ENCODE results near the gene AJAP1.

The AJAP1 gene

GRCh38 chr1:4726620-4727341, 72.4 kb downstream of the AJAP1 start:
- no peaks in the 10 kb centered on the region for H3K9me3 Mint-ChIP-seq

GRCh38 chr1:4728319-4729089, 74.1 kb downstream of the AJAP1 start:
- H3K4me1 Mint-ChIP-seq (ENCODE audit: low read depth): no peaks in the 10 kb centered on the region
- no peak overlapping the region for H3K27ac Mint-ChIP-seq
- H3K36me3 Mint-ChIP-seq (ENCODE audit: low read depth): no peaks in the 10 kb centered on the region
- H3K27me3 Mint-ChIP-seq (ENCODE audit: low read depth): no peaks in the 10 kb centered on the region
- H3K4me3 Mint-ChIP-seq: no peak overlapping the region
- no peaks in the 10 kb centered on the region for H3K9me3 Mint-ChIP-seq

More at GRCh38 chr1:4726620-4727341, 72.4 kb downstream of the AJAP1 start:
- Mint-ChIP-seq H3K4me1 (ENCODE audit: low read depth) (no peaks in the 10 kb centered on the region), H3K4me3 (no peak overlapping the region), H3K27ac (no peak overlapping the region), H3K36me3 (ENCODE audit: low read depth) (no peaks in the 10 kb centered on the region), H3K27me3 (ENCODE audit: low read depth) (no peaks in the 10 kb centered on the region)

- no peaks in the 10 kb centered on the region for H3K4me1 Mint-ChIP-seq (ENCODE audit: low read depth)
- no peak overlapping the region for H3K4me3 Mint-ChIP-seq
- H3K36me3 Mint-ChIP-seq (ENCODE audit: low read depth): no peaks in the 10 kb centered on the region
- no peaks in the 10 kb centered on the region for H3K27me3 Mint-ChIP-seq (ENCODE audit: low read depth)
- no peaks in the 10 kb centered on the region for H3K9me3 Mint-ChIP-seq
- H3K27ac Mint-ChIP-seq: no peak overlapping the region
Observed at GRCh38 chr1:4729090-4729471, 74.7 kb downstream of the AJAP1 start.

- Mint-ChIP-seq H3K9me3 (no peaks in the 10 kb centered on the region), H3K27me3 (ENCODE audit: low read depth) (no peaks in the 10 kb centered on the region), H3K4me1 (ENCODE audit: low read depth) (no peaks in the 10 kb centered on the region), H3K36me3 (ENCODE audit: low read depth) (no peaks in the 10 kb centered on the region), H3K27ac (no peak overlapping the region), H3K4me3 (no peak overlapping the region)
Observed at GRCh38 chr1:4730078-4730477, 75.7 kb downstream of the AJAP1 start.

- Mint-ChIP-seq H3K9me3 (no peaks in the 10 kb centered on the region), H3K27ac (no peak overlapping the region), H3K36me3 (ENCODE audit: low read depth) (no peaks in the 10 kb centered on the region), H3K4me1 (ENCODE audit: low read depth) (no peaks in the 10 kb centered on the region), H3K4me3 (no peak overlapping the region), H3K27me3 (ENCODE audit: low read depth) (no peaks in the 10 kb centered on the region)
Observed at GRCh38 chr1:4733446-4734177, 79.2 kb downstream of the AJAP1 start.

DNA sequence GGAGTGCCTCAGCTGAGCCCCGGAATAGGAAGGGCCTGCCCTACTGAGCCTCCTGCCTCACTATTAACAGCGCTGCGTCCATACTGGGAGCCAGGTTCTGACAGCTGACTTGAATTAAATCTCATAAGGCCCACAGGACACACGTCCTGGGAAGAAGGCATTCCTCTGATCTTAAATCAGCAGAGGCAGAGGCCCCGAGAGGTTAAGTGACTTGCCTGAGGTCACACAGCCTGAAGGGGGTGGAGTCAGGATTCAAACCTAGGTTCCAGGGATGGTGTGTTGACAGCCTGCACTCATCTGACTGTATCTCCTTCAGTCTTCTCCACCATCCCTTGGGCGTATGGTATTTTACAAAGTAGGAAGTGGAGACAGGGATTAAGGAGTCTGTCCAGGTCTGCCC, 79.8 kb downstream of the AJAP1 start:
- no peaks in the 10 kb centered on the region for H3K4me1 Mint-ChIP-seq (ENCODE audit: low read depth)
- H3K27me3 Mint-ChIP-seq (ENCODE audit: low read depth): no peaks in the 10 kb centered on the region
- H3K9me3 Mint-ChIP-seq: peaks cover under 1% of the 10 kb centered on the region
- no peaks in the 10 kb centered on the region for H3K36me3 Mint-ChIP-seq (ENCODE audit: low read depth)
- H3K4me3 Mint-ChIP-seq: no peak overlapping the region
- H3K27ac Mint-ChIP-seq: no peak overlapping the region

DNA sequence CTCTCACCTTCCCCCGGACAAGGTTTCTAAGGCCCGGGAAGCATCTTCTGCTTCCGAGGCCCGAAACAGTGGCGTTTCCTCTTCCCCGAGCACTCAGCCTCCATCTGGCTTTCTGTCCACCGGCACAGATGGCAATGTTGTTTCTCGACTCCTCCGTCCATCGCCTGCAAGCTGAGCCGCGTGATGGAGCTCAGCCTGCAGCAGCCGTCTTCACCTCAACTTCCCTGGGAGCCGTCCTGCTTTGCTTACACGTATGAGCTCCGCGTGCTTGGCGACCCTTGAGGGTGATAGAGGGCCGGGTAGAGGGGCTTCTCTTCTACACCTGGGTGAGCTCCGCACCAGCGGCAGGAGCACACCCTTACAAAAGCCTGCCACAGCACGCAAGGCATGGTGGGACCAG, 80.4 kb downstream of the AJAP1 start:
- Mint-ChIP-seq H3K4me3 (no peak overlapping the region), H3K9me3 (peaks cover 6% of the 10 kb centered on the region), H3K36me3 (ENCODE audit: low read depth) (peaks cover 2% of the 10 kb centered on the region), H3K27ac (no peak overlapping the region), H3K27me3 (ENCODE audit: low read depth) (no peaks in the 10 kb centered on the region), H3K4me1 (ENCODE audit: low read depth) (no peaks in the 10 kb centered on the region)

GRCh38 chr1:4736254-4736653, 81.8 kb downstream of the AJAP1 start:
- Mint-ChIP-seq H3K36me3 (ENCODE audit: low read depth) (peaks cover 2% of the 10 kb centered on the region), H3K27me3 (ENCODE audit: low read depth) (no peaks in the 10 kb centered on the region), H3K9me3 (peaks cover 6% of the 10 kb centered on the region), H3K27ac (no peak overlapping the region), H3K4me1 (ENCODE audit: low read depth) (no peaks in the 10 kb centered on the region), H3K4me3 (no peak overlapping the region)

- Mint-ChIP-seq H3K4me1 (ENCODE audit: low read depth) (no peaks in the 10 kb centered on the region), H3K36me3 (ENCODE audit: low read depth) (peaks cover 2% of the 10 kb centered on the region), H3K27ac (no peak overlapping the region), H3K9me3 (peaks cover 6% of the 10 kb centered on the region), H3K27me3 (ENCODE audit: low read depth) (no peaks in the 10 kb centered on the region), H3K4me3 (no peak overlapping the region)
Observed at GRCh38 chr1:4741876-4742423, 87.5 kb downstream of the AJAP1 start.

DNA sequence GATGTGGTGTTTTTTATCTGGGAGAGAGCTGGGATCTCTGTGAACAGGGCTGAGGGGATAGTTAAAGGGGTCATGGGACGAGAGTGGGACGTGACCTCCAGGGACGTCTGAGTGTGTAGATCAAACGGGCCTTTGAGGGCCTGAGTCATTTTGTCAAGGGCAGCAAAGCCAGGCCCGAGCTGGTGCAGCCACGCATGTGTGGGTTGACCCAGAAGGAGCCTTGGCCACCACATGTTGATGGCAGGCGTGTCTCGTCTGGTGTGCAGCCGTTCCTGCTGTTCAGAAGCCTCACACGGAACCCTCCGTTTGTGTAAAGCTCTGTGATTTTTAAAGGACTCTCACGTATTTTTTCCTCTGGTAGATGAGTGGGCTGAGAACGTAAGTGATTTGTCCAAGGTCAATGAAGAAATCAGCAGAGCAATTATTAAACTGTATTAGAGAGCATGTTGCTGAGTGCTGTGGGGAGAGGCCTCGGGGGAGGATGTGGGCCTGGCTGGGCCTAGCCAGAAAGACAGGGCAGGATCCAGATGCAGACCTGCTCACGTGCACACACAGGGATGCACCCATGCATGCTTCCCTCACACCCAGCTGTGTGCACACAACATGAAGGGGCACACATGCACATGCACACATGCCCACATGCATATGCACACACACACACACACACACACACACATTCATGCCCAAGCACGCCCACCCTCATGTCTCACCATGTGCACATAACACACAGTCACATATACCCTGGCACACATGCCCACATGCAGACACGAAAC, 89.8 kb downstream of the AJAP1 start:
- Mint-ChIP-seq H3K9me3 (peaks cover 6% of the 10 kb centered on the region), H3K36me3 (ENCODE audit: low read depth) (peaks cover 2% of the 10 kb centered on the region), H3K27ac (no peak overlapping the region), H3K27me3 (ENCODE audit: low read depth) (no peaks in the 10 kb centered on the region), H3K4me1 (ENCODE audit: low read depth) (no peaks in the 10 kb centered on the region), H3K4me3 (no peak overlapping the region)

GRCh38 chr1:4745560-4745959, 91.2 kb downstream of the AJAP1 start:
- no peak overlapping the region for H3K4me3 Mint-ChIP-seq
- H3K4me1 Mint-ChIP-seq (ENCODE audit: low read depth): no peaks in the 10 kb centered on the region
- no peaks in the 10 kb centered on the region for H3K9me3 Mint-ChIP-seq
- H3K36me3 Mint-ChIP-seq (ENCODE audit: low read depth): no peaks in the 10 kb centered on the region
- H3K27ac Mint-ChIP-seq: no peak overlapping the region
- no peaks in the 10 kb centered on the region for H3K27me3 Mint-ChIP-seq (ENCODE audit: low read depth)

- no peak overlapping the region for H3K27ac Mint-ChIP-seq
- peaks cover 3% of the 10 kb centered on the region for H3K9me3 Mint-ChIP-seq
- H3K4me1 Mint-ChIP-seq (ENCODE audit: low read depth): no peaks in the 10 kb centered on the region
- H3K4me3 Mint-ChIP-seq: no peak overlapping the region
- no peaks in the 10 kb centered on the region for H3K36me3 Mint-ChIP-seq (ENCODE audit: low read depth)
- no peaks in the 10 kb centered on the region for H3K27me3 Mint-ChIP-seq (ENCODE audit: low read depth)
Observed at GRCh38 chr1:4749406-4749805, 95.0 kb downstream of the AJAP1 start.

DNA sequence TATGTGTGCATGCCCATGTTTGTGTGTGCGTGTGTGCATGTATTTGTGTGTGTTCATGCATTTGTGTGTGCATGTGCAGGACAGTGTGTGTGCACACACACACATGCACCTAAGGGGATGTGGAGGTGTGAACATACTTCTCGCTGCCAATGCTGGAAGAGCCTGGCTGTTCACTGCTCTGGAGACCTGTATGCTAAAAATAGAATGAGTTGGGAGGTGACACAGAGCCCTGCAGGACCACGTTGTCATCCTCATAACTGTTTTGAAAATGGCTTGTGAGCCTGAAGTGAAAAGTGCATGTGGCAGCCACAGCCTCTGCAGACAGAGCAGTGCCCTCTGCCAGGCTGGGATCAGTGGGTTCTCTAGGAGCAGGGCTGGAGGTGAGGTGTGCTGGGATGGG, 95.8 kb downstream of the AJAP1 start:
- no peaks in the 10 kb centered on the region for H3K36me3 Mint-ChIP-seq (ENCODE audit: low read depth)

DNA sequence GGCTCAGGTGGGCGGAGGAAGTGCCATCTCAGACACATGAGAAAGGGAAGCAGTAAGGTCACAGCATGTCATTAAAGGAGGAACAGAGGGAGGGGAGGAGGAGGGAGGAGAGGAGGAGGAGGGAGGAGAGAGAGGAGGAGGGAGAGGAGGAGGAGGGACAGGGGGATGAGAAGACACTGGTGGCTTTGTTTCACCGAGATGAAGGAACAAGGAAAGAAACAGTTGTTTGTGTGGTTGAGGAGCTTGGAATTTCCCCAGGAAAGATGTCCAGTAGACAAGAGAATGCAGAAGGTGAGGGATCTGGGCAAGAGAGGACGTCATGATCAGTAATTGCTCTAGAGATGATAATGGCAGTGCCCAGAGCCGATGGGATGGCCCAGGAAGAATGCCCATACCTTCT, 97.7 kb downstream of the AJAP1 start:
- no peaks in the 10 kb centered on the region for H3K36me3 Mint-ChIP-seq (ENCODE audit: low read depth)
- H3K4me1 Mint-ChIP-seq (ENCODE audit: low read depth): no peaks in the 10 kb centered on the region
- H3K9me3 Mint-ChIP-seq: peaks cover 7% of the 10 kb centered on the region
- no peak overlapping the region for H3K27ac Mint-ChIP-seq
- H3K27me3 Mint-ChIP-seq (ENCODE audit: low read depth): no peaks in the 10 kb centered on the region
- no peak overlapping the region for H3K4me3 Mint-ChIP-seq

More for the DNA sequence above, 95.8 kb downstream of the AJAP1 start:
- H3K27ac Mint-ChIP-seq: no peak overlapping the region
- H3K9me3 Mint-ChIP-seq: peaks cover 3% of the 10 kb centered on the region
- H3K4me1 Mint-ChIP-seq (ENCODE audit: low read depth): no peaks in the 10 kb centered on the region
- no peaks in the 10 kb centered on the region for H3K27me3 Mint-ChIP-seq (ENCODE audit: low read depth)
- no peak overlapping the region for H3K4me3 Mint-ChIP-seq

All from T-helper 1 cell treated with Interleukin-12 subunit alpha and Interleukin-12 subunit beta and Interleukin-4 antibody, amounts not matched to agents 30 μg/mL and 1 μg/mL, for 36 hours (primary cell).